ENCODE data around the gene IL1R1.
"Not testable (repeated sequence)": the region's sequence is repeated elsewhere in the genome, so short reads cannot be mapped to it uniquely, and the experiment has no call there.

The IL1R1 gene

DNA sequence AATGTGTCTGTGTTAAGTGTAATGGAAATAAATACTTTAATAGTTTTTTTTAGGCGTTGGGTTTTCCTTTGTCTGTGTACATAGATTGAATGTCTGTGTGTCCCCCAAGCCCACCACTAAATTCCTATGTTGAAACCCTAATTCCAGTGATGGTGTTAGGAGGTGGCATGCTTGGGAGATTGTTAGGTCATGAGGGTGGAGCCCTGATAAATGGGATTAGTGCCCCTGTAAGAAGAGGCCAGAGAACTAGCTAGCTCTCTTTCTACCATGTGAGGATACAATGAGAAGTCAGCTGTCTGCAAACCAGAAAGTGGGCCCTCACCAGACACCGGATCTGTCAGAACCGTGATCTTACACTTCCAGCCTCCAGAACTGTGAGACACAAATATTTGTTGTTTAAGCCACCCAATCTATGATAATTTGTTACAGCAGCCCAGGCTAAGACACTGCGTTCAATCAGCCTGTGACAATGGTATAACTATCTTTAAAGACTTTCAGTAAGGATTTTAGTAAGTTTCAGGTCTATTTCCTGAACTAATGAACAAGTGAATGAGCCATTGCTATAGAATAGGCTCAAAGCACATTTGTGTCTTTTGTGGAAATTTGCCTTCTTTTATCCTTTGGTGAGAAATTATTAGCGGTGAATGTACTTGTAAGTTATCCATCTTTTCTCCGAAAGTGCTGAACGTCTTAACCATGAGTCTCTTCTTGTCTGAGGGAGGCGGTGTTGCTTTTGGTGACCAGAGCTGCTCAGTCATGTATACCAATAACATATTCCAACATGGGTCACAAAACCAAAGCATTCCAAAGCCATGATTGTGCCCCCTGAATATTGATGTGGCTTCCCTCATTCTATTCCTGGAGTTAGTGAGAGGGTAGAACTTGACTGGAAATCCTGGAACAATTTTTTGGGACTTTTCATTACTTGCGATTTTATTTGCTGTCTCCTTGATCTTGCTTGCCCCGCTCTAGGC lies 29.6 kb upstream of the IL1R1 start:
- Histone ChIP-seq H3K4me1 (ENCODE audit: control insufficient read depth in 1 of 2, insufficient read depth in 2 of 2, low read length in 2 of 2) (no peaks in the 10 kb centered on the region), H3K36me3 (ENCODE audit: control insufficient read depth in 1 of 2, insufficient read depth in 2 of 2, low read length in 2 of 2) (peaks cover 0 to 11% of the 10 kb centered on the region in 2 donors), H3K27me3 (ENCODE audit: low read depth, low read length) (no peaks in the 10 kb centered on the region), H3K9me3 (ENCODE audit: control insufficient read depth in 1 of 2, low read length in 2 of 2) (no peaks in the 10 kb centered on the region), H3K27ac (ENCODE audit: low read length) (no peak overlapping the region), H3K4me3 (ENCODE audit: low read depth in 1 of 2, low read length in 2 of 2) (no peak overlapping the region)

DNA sequence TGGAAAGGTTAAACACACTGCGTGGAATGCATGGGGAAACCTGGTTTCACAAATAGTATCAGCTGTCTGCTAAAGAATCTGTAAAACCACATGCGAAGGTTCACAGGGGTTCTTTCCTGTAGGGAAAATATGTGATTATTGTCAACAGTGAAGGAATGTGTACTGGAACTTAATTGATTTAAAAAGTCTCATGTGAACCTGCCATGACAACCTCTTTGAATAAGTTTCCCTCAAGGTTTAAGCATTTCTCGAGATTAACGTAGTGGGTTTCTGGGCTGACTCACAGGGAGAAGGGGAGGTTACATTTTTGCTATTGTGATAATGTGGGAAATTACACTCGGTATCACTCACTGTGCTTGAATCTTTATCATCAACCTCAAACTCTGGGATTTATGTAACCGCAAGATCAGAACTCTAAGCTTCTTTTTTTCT lies 28.2 kb upstream of the IL1R1 start:
- peaks cover 0 to 11% of the 10 kb centered on the region in 2 donors for H3K36me3 ChIP-seq (ENCODE audit: control insufficient read depth in 1 of 2, insufficient read depth in 2 of 2, low read length in 2 of 2)
- no peaks in the 10 kb centered on the region for H3K27me3 ChIP-seq (ENCODE audit: low read depth, low read length)
- H3K27ac ChIP-seq (ENCODE audit: low read length) = no peak overlapping the region
- no peak overlapping the region for H3K4me3 ChIP-seq (ENCODE audit: low read depth in 1 of 2, low read length in 2 of 2)
- H3K4me1 ChIP-seq (ENCODE audit: control insufficient read depth in 1 of 2, insufficient read depth in 2 of 2, low read length in 2 of 2) = no peaks in the 10 kb centered on the region
- H3K9me3 ChIP-seq (ENCODE audit: control insufficient read depth in 1 of 2, low read length in 2 of 2) = no peaks in the 10 kb centered on the region

DNA sequence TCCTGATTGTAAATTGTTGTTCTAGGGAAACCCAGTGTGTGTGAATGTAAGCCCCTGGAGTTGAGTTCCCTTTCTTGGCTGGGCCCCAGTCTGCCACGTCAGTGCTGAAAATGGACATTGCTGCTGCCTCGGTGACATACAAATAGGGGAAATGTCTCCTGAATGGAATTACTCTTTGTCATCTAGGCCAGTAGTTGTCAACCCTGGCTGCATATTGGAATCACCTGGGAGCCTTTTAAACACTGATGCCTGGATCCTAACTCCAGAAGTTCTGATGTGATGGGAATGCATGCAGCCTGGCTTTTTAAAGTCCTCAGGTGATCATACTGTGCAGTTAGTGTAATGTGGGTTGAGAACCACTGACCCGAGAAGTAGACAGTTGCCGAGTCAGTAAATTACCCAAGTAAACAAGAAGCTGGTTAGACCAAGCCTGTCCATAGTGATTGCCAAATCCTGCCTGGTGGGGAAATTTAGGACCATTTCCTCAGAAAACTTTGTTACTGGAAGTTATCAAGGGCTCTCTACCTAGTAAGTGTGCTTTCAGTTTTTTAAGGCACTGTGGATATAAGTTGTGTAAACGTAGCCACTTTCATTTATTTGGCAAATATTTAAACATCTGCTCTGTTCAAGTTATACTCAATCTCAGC lies 27.6 kb upstream of the IL1R1 start:
- H3K27ac ChIP-seq (ENCODE audit: low read length) = no peak overlapping the region
- no peaks in the 10 kb centered on the region for H3K4me1 ChIP-seq (ENCODE audit: control insufficient read depth in 1 of 2, insufficient read depth in 2 of 2, low read length in 2 of 2)
- no peak overlapping the region for H3K4me3 ChIP-seq (ENCODE audit: low read depth in 1 of 2, low read length in 2 of 2)
- no peaks in the 10 kb centered on the region for H3K9me3 ChIP-seq (ENCODE audit: control insufficient read depth in 1 of 2, low read length in 2 of 2)
- H3K27me3 ChIP-seq (ENCODE audit: low read depth, low read length) = no peaks in the 10 kb centered on the region
- H3K36me3 ChIP-seq (ENCODE audit: control insufficient read depth in 1 of 2, insufficient read depth in 2 of 2, low read length in 2 of 2) = peaks cover 0 to 11% of the 10 kb centered on the region in 2 donors

DNA sequence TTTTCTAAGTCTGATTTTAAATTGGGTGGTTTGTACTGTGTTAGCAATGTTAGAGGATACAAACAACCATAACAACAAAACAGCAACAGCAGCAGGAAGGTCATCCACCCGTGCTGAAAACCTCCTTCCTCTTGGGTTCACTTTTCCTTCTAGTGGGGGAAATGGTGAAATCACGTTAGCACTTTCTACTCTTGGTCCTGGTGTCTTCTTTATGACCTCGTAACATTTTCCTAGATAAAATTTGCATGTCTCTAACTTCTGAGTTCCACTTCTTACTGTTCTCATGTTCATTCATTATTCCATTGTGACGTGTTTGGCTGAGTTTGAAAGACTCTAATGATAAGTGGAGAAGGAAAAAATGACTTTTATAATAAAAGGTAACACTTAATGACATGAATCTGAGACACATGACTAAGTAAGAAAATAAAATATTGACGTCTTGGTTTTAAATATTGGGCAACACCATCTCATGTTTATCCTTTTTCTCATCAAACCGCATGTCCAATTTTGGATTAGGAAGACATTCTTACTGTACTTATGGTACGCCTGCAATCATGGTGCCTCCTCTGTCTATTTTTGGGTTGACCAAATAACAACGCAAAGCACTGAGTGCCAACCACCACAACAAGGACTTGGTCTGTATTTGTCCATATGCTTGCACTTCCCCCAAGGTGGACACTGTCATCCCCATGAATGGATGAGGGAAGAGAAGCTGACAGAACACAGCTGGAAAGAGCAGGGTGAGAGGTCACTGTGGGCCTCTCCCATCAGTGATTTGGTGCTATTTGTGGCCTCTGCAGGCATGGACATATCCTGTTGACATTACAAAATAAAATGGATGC lies 25.7 kb upstream of the IL1R1 start:
- Histone ChIP-seq H3K4me1 (ENCODE audit: control insufficient read depth in 1 of 2, insufficient read depth in 2 of 2, low read length in 2 of 2) (no peaks in the 10 kb centered on the region), H3K4me3 (ENCODE audit: low read depth in 1 of 2, low read length in 2 of 2) (no peak overlapping the region), H3K36me3 (ENCODE audit: control insufficient read depth in 1 of 2, insufficient read depth in 2 of 2, low read length in 2 of 2) (peaks cover 0 to 11% of the 10 kb centered on the region in 2 donors), H3K27me3 (ENCODE audit: low read depth, low read length) (no peaks in the 10 kb centered on the region), H3K9me3 (ENCODE audit: control insufficient read depth in 1 of 2, low read length in 2 of 2) (no peaks in the 10 kb centered on the region), H3K27ac (ENCODE audit: low read length) (no peak overlapping the region)

DNA sequence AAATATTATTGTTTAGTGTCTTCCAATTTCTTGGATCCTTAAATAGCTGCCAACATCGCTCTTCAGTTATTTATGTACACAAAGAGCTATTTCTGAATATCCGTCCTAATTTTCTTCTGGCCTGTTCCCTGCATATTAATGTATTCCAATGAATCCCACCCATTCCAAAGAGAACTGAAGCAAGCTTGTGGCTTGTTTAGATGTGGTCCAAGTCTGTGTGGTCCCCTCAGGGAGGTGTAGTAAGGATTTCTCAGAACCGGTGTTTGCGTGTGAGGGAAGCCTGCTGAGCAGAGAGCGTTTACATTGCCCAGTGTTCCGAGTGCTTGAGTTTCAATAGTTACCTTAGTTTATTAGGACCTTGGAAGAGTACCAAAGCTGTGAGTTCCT lies 25.1 kb upstream of the IL1R1 start:
- Histone ChIP-seq H3K9me3 (ENCODE audit: control insufficient read depth in 1 of 2, low read length in 2 of 2) (no peaks in the 10 kb centered on the region), H3K4me3 (ENCODE audit: low read depth in 1 of 2, low read length in 2 of 2) (no peak overlapping the region), H3K4me1 (ENCODE audit: control insufficient read depth in 1 of 2, insufficient read depth in 2 of 2, low read length in 2 of 2) (no peaks in the 10 kb centered on the region), H3K27ac (ENCODE audit: low read length) (no peak overlapping the region), H3K27me3 (ENCODE audit: low read depth, low read length) (no peaks in the 10 kb centered on the region), H3K36me3 (ENCODE audit: control insufficient read depth in 1 of 2, insufficient read depth in 2 of 2, low read length in 2 of 2) (peaks cover 0 to 11% of the 10 kb centered on the region in 2 donors)

DNA sequence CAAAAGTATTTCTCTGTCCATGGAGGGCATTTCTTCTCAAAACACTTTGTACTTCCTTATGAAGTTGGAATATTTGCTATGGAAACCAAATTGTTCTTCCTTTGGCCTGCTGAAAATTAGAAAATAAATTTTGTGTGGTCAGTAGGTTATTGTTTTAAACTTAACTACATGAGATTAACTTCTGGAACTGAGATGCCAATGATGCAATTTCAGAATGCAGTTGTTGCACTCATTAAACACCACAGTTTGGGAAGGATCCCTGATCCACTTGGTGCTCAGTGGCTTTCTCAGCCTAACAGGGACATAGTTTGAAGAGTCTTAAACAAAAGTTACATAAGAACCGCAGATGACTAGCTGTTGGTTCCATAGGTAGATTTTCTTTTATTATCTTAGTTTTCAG lies 23.3 kb upstream of the IL1R1 start:
- H3K27me3 ChIP-seq (ENCODE audit: low read depth, low read length) = no peaks in the 10 kb centered on the region
- no peaks in the 10 kb centered on the region for H3K4me1 ChIP-seq (ENCODE audit: control insufficient read depth in 1 of 2, insufficient read depth in 2 of 2, low read length in 2 of 2)
- H3K4me3 ChIP-seq (ENCODE audit: low read depth in 1 of 2, low read length in 2 of 2) = no peak overlapping the region
- H3K9me3 ChIP-seq (ENCODE audit: control insufficient read depth in 1 of 2, low read length in 2 of 2) = no peaks in the 10 kb centered on the region
- H3K27ac ChIP-seq (ENCODE audit: low read length) = no peak overlapping the region
- H3K36me3 ChIP-seq (ENCODE audit: control insufficient read depth in 1 of 2, insufficient read depth in 2 of 2, low read length in 2 of 2) = peaks cover 0 to 11% of the 10 kb centered on the region in 2 donors

DNA sequence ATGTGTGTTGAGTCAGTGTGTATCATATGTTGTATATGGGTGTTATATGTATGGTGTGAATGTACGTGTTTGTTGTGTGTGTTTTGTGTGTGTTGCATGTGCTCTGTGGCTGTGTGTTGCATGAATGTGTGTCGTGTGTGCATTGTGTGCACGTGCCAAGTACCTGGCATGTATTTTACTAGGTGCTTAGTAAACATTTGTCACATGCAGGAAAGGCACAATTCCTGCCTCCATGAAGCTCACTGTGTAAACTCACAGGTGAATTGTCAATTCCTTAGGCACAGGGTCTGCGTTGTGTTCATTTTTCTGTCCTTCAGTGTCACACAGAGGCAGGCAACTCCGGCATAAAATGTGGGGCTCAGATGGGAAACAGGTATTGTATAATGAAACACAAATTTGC lies 22.3 kb upstream of the IL1R1 start:
- H3K27me3 ChIP-seq (ENCODE audit: low read depth, low read length) = no peaks in the 10 kb centered on the region
- H3K36me3 ChIP-seq (ENCODE audit: control insufficient read depth in 1 of 2, insufficient read depth in 2 of 2, low read length in 2 of 2) = peaks cover 0 to 11% of the 10 kb centered on the region in 2 donors
- H3K4me3 ChIP-seq (ENCODE audit: low read depth in 1 of 2, low read length in 2 of 2) = no peak overlapping the region
- H3K27ac ChIP-seq (ENCODE audit: low read length) = no peak overlapping the region
- no peaks in the 10 kb centered on the region for H3K9me3 ChIP-seq (ENCODE audit: control insufficient read depth in 1 of 2, low read length in 2 of 2)
- H3K4me1 ChIP-seq (ENCODE audit: control insufficient read depth in 1 of 2, insufficient read depth in 2 of 2, low read length in 2 of 2) = no peaks in the 10 kb centered on the region

DNA sequence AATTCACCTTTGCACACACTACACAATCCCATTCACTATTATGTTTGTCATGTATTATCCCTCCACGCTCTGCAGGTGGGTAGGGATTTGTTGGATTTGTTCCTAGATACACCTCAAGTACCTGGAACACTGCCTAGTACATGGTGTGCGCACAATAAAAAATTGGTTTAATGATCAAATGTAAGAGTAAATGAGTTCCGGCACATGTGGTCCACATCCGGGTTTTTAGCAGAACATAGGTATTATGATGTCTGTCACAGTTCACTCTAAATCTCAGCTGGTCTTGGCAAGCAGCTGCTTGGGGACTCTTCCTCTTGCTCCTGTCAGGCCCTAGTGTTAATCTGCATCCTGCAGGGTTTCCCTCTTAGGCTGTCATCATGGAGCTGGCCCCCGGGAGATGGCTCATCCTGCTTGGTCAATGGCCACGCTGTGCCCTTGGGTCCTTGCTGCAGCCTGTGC lies 21.8 kb upstream of the IL1R1 start:
- Histone ChIP-seq H3K4me3 (ENCODE audit: low read depth in 1 of 2, low read length in 2 of 2) (no peak overlapping the region), H3K9me3 (ENCODE audit: control insufficient read depth in 1 of 2, low read length in 2 of 2) (no peaks in the 10 kb centered on the region), H3K4me1 (ENCODE audit: control insufficient read depth in 1 of 2, insufficient read depth in 2 of 2, low read length in 2 of 2) (no peaks in the 10 kb centered on the region), H3K36me3 (ENCODE audit: control insufficient read depth in 1 of 2, insufficient read depth in 2 of 2, low read length in 2 of 2) (peaks cover 0 to 11% of the 10 kb centered on the region in 2 donors), H3K27me3 (ENCODE audit: low read depth, low read length) (no peaks in the 10 kb centered on the region), H3K27ac (ENCODE audit: low read length) (no peak overlapping the region)

DNA sequence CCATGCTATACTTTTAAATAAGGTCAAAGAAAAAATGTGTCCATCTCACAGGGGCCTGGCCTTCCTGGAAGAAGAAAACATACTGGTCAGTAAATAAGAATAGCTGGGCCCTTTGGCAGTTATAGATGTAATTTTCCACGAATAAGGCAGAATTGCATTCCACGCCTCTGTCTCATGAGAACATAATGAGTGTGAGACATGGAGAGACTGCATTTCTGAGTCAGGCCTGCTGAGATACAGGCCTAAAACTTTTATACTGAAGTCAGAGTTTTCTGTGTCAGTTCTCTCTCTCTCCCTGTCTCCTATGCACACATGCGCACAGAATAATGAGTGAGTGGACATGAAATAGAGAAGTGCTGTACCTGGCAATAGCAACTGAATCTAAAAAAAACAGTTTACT lies 20.4 kb upstream of the IL1R1 start:
- H3K27me3 ChIP-seq (ENCODE audit: low read depth, low read length) = no peaks in the 10 kb centered on the region
- H3K27ac ChIP-seq (ENCODE audit: low read length) = peak overlapping the region; percentile 43
- no peak overlapping the region for H3K4me3 ChIP-seq (ENCODE audit: low read depth in 1 of 2, low read length in 2 of 2)
- no peaks in the 10 kb centered on the region for H3K4me1 ChIP-seq (ENCODE audit: control insufficient read depth in 1 of 2, insufficient read depth in 2 of 2, low read length in 2 of 2)
- H3K36me3 ChIP-seq (ENCODE audit: control insufficient read depth in 1 of 2, insufficient read depth in 2 of 2, low read length in 2 of 2) = peaks cover 0 to 3% of the 10 kb centered on the region in 2 donors
- no peaks in the 10 kb centered on the region for H3K9me3 ChIP-seq (ENCODE audit: control insufficient read depth in 1 of 2, low read length in 2 of 2)

DNA sequence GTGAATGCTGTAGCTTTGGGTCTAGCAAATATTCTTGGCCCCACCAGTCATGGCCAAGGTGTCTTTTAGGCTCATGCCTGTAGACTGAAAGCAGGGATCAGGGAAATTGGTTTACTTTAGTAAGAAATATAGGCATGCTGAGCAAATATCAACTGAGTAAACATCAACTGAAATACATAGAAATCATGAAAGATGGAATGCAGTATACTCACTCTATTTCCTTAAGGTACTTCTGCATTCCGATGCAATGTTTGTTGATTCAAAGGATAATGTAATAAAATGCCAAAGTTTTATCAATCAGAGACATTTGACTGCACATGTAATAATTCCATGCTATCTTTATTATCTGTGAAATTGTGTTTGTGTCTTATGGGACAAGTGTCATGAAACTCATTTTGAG lies 19.6 kb upstream of the IL1R1 start:
- Histone ChIP-seq H3K36me3 (ENCODE audit: control insufficient read depth in 1 of 2, insufficient read depth in 2 of 2, low read length in 2 of 2) (no peaks in the 10 kb centered on the region), H3K27me3 (ENCODE audit: low read depth, low read length) (no peaks in the 10 kb centered on the region), H3K4me3 (ENCODE audit: low read depth in 1 of 2, low read length in 2 of 2) (no peak overlapping the region), H3K27ac (ENCODE audit: low read length) (no peak overlapping the region), H3K4me1 (ENCODE audit: control insufficient read depth in 1 of 2, insufficient read depth in 2 of 2, low read length in 2 of 2) (no peaks in the 10 kb centered on the region), H3K9me3 (ENCODE audit: control insufficient read depth in 1 of 2, low read length in 2 of 2) (no peaks in the 10 kb centered on the region)

DNA sequence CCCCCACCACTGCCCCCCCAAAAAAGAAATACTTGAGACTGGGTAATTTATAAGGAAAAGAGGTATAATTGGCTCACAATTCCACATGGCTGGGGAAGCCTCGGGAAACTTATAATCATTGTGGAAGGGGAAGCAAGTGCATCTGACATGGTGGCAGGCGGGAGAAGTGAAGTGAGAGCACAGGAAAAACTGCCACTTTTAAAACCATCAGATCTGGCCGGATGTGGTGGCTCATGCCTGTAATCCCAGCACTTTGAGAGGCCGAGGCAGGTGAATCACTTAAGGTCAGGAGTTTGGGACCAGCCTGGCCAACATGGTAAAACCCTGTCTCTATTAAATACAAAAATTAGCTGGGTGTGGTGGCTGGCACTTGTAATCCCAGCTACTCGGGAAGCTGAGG lies 18.1 kb upstream of the IL1R1 start:
- not testable (repeated sequence) for H3K27me3 ChIP-seq (ENCODE audit: low read depth, low read length); H3K27ac ChIP-seq (ENCODE audit: low read length); H3K4me3 ChIP-seq (ENCODE audit: low read depth in 1 of 2, low read length in 2 of 2)

More for the DNA sequence above, 18.1 kb upstream of the IL1R1 start:
- H3K4me1 ChIP-seq (ENCODE audit: control insufficient read depth in 1 of 2, insufficient read depth in 2 of 2, low read length in 2 of 2); H3K36me3 ChIP-seq (ENCODE audit: control insufficient read depth in 1 of 2, insufficient read depth in 2 of 2, low read length in 2 of 2); H3K9me3 ChIP-seq (ENCODE audit: control insufficient read depth in 1 of 2, low read length in 2 of 2): not testable (repeated sequence)
